HEK293T (cell line): Measurements from ENCODE around the gene RBBP5.
"Not testable (repeated sequence)": the region's sequence is repeated elsewhere in the genome, so short reads cannot be mapped to it uniquely, and the experiment has no call there.

Experiments
- BHLHE40 ChIP-seq: fragments of 450-650 bp; IDR thresholded peaks from 2 replicates; pipeline ENCODE4 v1.6.1; 2016; ENCODE audit warnings: mild to moderate bottlenecking, moderate library complexity, borderline replicate concordance
- TF ChIP-seq, protein P1 (sequence below): fragments of 450-650 bp; IDR thresholded peaks from 2 replicates; pipeline ENCODE4 v1.6.1; 2016

DNA sequence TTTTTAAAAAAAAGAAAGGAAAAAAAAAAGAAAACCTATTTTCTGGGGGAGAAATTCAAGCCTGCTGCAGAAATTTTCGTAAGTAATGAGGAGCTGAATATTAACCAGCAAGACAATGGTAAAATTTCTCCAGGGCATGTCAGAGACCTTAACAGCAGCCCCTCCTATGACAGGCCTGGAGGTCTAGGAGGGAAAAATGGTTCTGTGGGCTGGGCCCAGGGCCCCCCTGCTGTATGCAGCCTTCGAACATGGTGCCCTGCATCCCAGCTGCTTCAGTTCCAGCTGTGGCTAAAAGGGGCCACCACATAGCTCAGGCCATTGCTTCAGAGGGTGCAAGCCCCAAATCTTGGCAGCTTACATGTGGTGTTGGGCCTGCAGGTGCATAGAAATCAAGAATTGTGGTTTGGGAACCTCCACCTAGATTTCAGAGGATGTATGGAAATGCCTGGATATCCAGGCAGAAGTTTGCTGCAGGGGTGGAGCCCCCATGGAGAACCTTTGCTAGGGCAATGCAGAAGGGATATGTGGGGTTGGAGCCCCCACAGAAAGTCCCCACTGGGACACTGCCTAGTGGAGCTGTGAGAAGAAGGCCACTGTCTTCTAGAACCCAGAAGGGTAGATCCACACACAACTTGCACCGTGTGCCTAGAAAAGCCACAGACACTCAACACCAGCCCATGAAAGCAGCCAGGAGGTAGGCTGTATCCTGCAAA is 34.0 kb upstream of the RBBP5 start:
- not testable (repeated sequence) for TF ChIP-seq BHLHE40
- TF ChIP-seq, protein P1, sequence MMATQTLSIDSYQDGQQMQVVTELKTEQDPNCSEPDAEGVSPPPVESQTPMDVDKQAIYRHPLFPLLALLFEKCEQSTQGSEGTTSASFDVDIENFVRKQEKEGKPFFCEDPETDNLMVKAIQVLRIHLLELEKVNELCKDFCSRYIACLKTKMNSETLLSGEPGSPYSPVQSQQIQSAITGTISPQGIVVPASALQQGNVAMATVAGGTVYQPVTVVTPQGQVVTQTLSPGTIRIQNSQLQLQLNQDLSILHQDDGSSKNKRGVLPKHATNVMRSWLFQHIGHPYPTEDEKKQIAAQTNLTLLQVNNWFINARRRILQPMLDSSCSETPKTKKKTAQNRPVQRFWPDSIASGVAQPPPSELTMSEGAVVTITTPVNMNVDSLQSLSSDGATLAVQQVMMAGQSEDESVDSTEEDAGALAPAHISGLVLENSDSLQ = not testable (repeated sequence)
